Left lung (tissue), 10 donors: Measurements from ENCODE around the gene IFNA6. TPM values are rescaled to one million over a fixed set of nuclear protein-coding genes. Genes with fewer than 3 reads are reported as not detected.
A peak's percentile ranks its signal among the peaks of the same experiment; 100 is the strongest.

ENCODE experiments used
- ATAC-seq: fragments of 200-7000 bp; cut with Tn5 transposase; one replicate; pipeline ENCODE4 v1.9.1; 2020; ENCODE audit warnings: moderate library complexity
- DNase-seq, 4 donors: peaks; one replicate each; pipeline ENCODE4 v3.0.0-alpha.2; 2013 to 2020
- H3K27ac ChIP-seq, 2 donors: fragments of 200-600 bp; sonication (generic) in 1 of 2; one replicate each; pipeline versions ENCODE4 v1.5.0 to v1.8.0; 2020 to 2021
- H3K27me3 ChIP-seq, 2 donors: fragments of 200-600 bp; sonication (generic) in 1 of 2; one replicate each; pipeline versions ENCODE4 v1.5.0 to v1.8.0; 2020 to 2021
- H3K36me3 ChIP-seq, 2 donors: fragments of 200-600 bp; sonication (generic) in 1 of 2; one replicate each; pipeline versions ENCODE4 v1.5.0 to v1.8.0; 2020 to 2021
- H3K4me1 ChIP-seq, 2 donors: fragments of 200-600 bp; one replicate each; pipeline ENCODE4 v1.8.0; 2021
- H3K4me3 ChIP-seq, 2 donors: fragments of 200-600 bp; sonication (generic) in 1 of 2; one replicate each; pipeline versions ENCODE4 v1.5.0 to v1.8.0; 2020 to 2021; ENCODE audit warnings: mild to moderate bottlenecking in 1 of 2
- H3K9me3 ChIP-seq, 2 donors: fragments of 200-600 bp; sonication (generic) in 1 of 2; one replicate each; pipeline versions ENCODE4 v1.5.0 to v1.8.0; 2020 to 2021
- CTCF ChIP-seq, 2 donors: fragments of 200-600 bp; sonication (generic) in 1 of 2; IDR thresholded peaks; one replicate each; pipeline versions ENCODE4 v1.5.0 to v1.8.0; 2021; ENCODE audit warnings: antibody characterized with exemption in 2 of 2
- intact Hi-C, 2 donors: fragments of 100-400 bp; cut with DNase I; formaldehyde crosslinking; loops; one replicate each; pipeline versions ENCODE4 v1.11.2 to v1.14.2; 2022
- polyA plus RNA-seq, 6 donors: library from polyadenylated mRNA; unstranded; fragments of 120-200 nt; gene quantifications; one replicate each; pipeline ENCODE4 v1.2.1, GENCODE V29; 2013; ENCODE audit not compliant: insufficient read length in 6 of 6
- total RNA-seq, 2 donors: library from RNA; stranded (reverse); fragmentation: NEBNext Ultra II Directional; extraction: Animal tissue kit (Norgen Biotek cat#: 25700); gene quantifications; one replicate each; pipeline ENCODE4 v1.2.1, GENCODE V29; 2021
- donor health status: DM: no; HTN: yes; CAD: no.
- donor health status: DM: no; HTN: no; CAD: no.

IFNA6 gene
- total and polyA plus RNA-seq, 8 donors: not detected

GRCh38 chr9:21317956-21318923 is 32.4 kb downstream of the IFNA6 start:
- Histone ChIP-seq H3K9me3 (no peaks in the 10 kb centered on the region), H3K4me1 (no peaks in the 10 kb centered on the region), H3K27me3 (no peaks in the 10 kb centered on the region), H3K36me3 (peaks cover 0 to 22% of the 10 kb centered on the region in 2 donors), H3K4me3 (no peak overlapping the region), H3K27ac (no peak overlapping the region)
- peak; percentile 57 to 67 for TF ChIP-seq CTCF (IDR thresholded peaks at IDR 0.05)
- intact Hi-C loops: loop anchor here in 1 of 2 donors (10.0 kb wide), 1 partner anchor 77 kb away; no protein-coding TSS in a partner anchor
- ATAC-seq (peak; percentile 85), DNase-seq (peak in 1 of 4 donors; percentile 52)

GRCh38 chr9:21316860-21317259 is 33.8 kb downstream of the IFNA6 start:
- no peak overlapping the region for H3K4me3 ChIP-seq
- H3K9me3 ChIP-seq: no peaks in the 10 kb centered on the region
- DNase-seq (no peak), ATAC-seq (no peak)
- no peak overlapping the region for H3K27ac ChIP-seq
- TF ChIP-seq CTCF (IDR thresholded peaks at IDR 0.05): no peak
- H3K4me1 ChIP-seq: no peaks in the 10 kb centered on the region
- no peaks in the 10 kb centered on the region for H3K27me3 ChIP-seq
- H3K36me3 ChIP-seq: peaks cover 0 to 8% of the 10 kb centered on the region in 2 donors
- intact Hi-C loops: loop anchor here in 1 of 2 donors (10.0 kb wide), 1 partner anchor 78 kb away; no protein-coding TSS in a partner anchor

- no peak for ATAC-seq
- DNase-seq: peak in 1 of 4 donors; percentile 36
- Histone ChIP-seq H3K27me3 (no peaks in the 10 kb centered on the region), H3K4me3 (no peak overlapping the region), H3K36me3 (peaks cover 0 to 2% of the 10 kb centered on the region in 2 donors), H3K9me3 (no peaks in the 10 kb centered on the region), H3K4me1 (no peaks in the 10 kb centered on the region), H3K27ac (no peak overlapping the region)
- intact Hi-C loops: loop anchor here in 1 of 2 donors (10.0 kb wide), 1 partner anchor 79 kb away; no protein-coding TSS in a partner anchor
- no peak for TF ChIP-seq CTCF (IDR thresholded peaks at IDR 0.05)
Observed at GRCh38 chr9:21316032-21316842, 34.5 kb downstream of the IFNA6 start.

- no peak for DNase-seq
- Histone ChIP-seq H3K27ac (no peak overlapping the region), H3K4me3 (no peak overlapping the region), H3K36me3 (no peaks in the 10 kb centered on the region), H3K27me3 (no peaks in the 10 kb centered on the region), H3K9me3 (no peaks in the 10 kb centered on the region), H3K4me1 (no peaks in the 10 kb centered on the region)
- no peak for ATAC-seq
- no peak for TF ChIP-seq CTCF (IDR thresholded peaks at IDR 0.05)
- intact Hi-C loops: loop anchor here in 1 of 2 donors (10.0 kb wide), 1 partner anchor 81 kb away; no protein-coding TSS in a partner anchor
Observed at GRCh38 chr9:21314152-21314551, 36.5 kb downstream of the IFNA6 start.
